H9 (cell line): ENCODE data around the gene SPECC1. TPM values are rescaled to one million over a fixed set of nuclear protein-coding genes. Genes with fewer than 3 reads are reported as not detected.

Source experiments
- DNase-seq: peaks from one replicate; pipeline ENCODE4 v3.0.0-alpha.2; 2017
- H2AFZ ChIP-seq: one replicate; pipeline ENCODE4 v1.6.1; 2013; ENCODE audit warnings: mild to moderate bottlenecking, low read length, control low read depth, moderate library complexity
- H2AK5ac ChIP-seq: 2 replicates; pipeline ENCODE4 v1.6.1; 2013; ENCODE audit warnings: low read length, control low read depth, mixed read lengths; ENCODE audit not compliant: insufficient read length
- H2BK120ac ChIP-seq: one replicate; pipeline ENCODE4 v1.6.1; 2013; ENCODE audit warnings: low read depth, mild to moderate bottlenecking, low read length, control low read depth, inconsistent platforms; ENCODE audit not compliant: poor library complexity, severe bottlenecking
- H2BK12ac ChIP-seq: 2 replicates; pipeline ENCODE4 v1.6.1; 2013; ENCODE audit warnings: low read length, control low read depth, mixed read lengths, low read depth; ENCODE audit not compliant: insufficient read length
- H2BK15ac ChIP-seq: 2 replicates; pipeline ENCODE4 v1.6.1; 2013; ENCODE audit warnings: low read depth, low read length, control low read depth
- H2BK20ac ChIP-seq: one replicate; pipeline ENCODE4 v1.6.1; 2013; ENCODE audit warnings: low read depth, mild to moderate bottlenecking, low read length, control low read depth, inconsistent platforms; ENCODE audit not compliant: poor library complexity, severe bottlenecking
- H2BK5ac ChIP-seq: 2 replicates; pipeline ENCODE4 v1.6.1; 2013; ENCODE audit warnings: low read length, control low read depth, mixed read lengths; ENCODE audit not compliant: insufficient read length
- H3K14ac ChIP-seq: 2 replicates; pipeline ENCODE4 v1.6.1; 2013; ENCODE audit warnings: low read length, control low read depth; ENCODE audit not compliant: insufficient read depth
- H3K18ac ChIP-seq: 2 replicates; pipeline ENCODE4 v1.6.1; 2013; ENCODE audit warnings: low read depth, mild to moderate bottlenecking, mixed read lengths, low read length, control low read depth; ENCODE audit not compliant: insufficient read length
- H3K23ac ChIP-seq: 2 replicates; pipeline ENCODE4 v1.6.1; 2013; ENCODE audit warnings: low read length, control low read depth, mixed read lengths, low read depth; ENCODE audit not compliant: insufficient read length
- H3K23me2 ChIP-seq: 2 replicates; pipeline ENCODE4 v1.6.1; 2013; ENCODE audit warnings: low read depth, mild to moderate bottlenecking, mixed read lengths, low read length, control low read depth; ENCODE audit not compliant: insufficient read length, poor library complexity, severe bottlenecking
- H3K27ac ChIP-seq: 2 replicates; pipeline ENCODE4 v1.5.1; 2013; ENCODE audit warnings: low read length, control low read depth, mixed read lengths, low read depth; ENCODE audit not compliant: insufficient read length
- H3K27me3 ChIP-seq: 2 replicates; pipeline ENCODE4 v1.6.1; 2013; ENCODE audit warnings: low read length, control low read depth, inconsistent platforms; ENCODE audit not compliant: insufficient read depth
- H3K4ac ChIP-seq: 2 replicates; pipeline ENCODE4 v1.6.1; 2013; ENCODE audit warnings: low read depth, mild to moderate bottlenecking, control low read depth, inconsistent platforms, low read length, moderate library complexity
- H3K4me1 ChIP-seq: 2 replicates; pipeline ENCODE4 v1.6.1; 2013; ENCODE audit warnings: low read length, control low read depth, inconsistent platforms; ENCODE audit not compliant: insufficient read depth
- H3K4me2 ChIP-seq: 2 replicates; pipeline ENCODE4 v1.6.1; 2013; ENCODE audit warnings: low read length, control low read depth, mixed read lengths; ENCODE audit not compliant: insufficient read length, insufficient read depth
- H3K56ac ChIP-seq: 2 replicates; pipeline ENCODE4 v1.6.1; 2013; ENCODE audit warnings: low read depth, mild to moderate bottlenecking, mixed read lengths, low read length, control low read depth; ENCODE audit not compliant: insufficient read length
- H3K79me1 ChIP-seq: 2 replicates; pipeline ENCODE4 v1.6.1; 2013; ENCODE audit warnings: low read depth, mild to moderate bottlenecking, moderate library complexity, low read length, control low read depth, inconsistent platforms; ENCODE audit not compliant: insufficient read depth, poor library complexity, severe bottlenecking
- H3K79me2 ChIP-seq: 2 replicates; pipeline ENCODE4 v1.6.1; 2013; ENCODE audit warnings: low read length, control low read depth, inconsistent platforms; ENCODE audit not compliant: insufficient read depth
- H3K9ac ChIP-seq: 2 replicates; pipeline ENCODE4 v1.6.1; 2013; ENCODE audit warnings: low read length, control low read depth, mixed read lengths; ENCODE audit not compliant: insufficient read length; ENCODE audit errors: extremely low read depth
- H3K9me3 ChIP-seq: one replicate; pipeline ENCODE4 v1.6.1; 2013; ENCODE audit warnings: low read depth, low read length, inconsistent platforms; ENCODE audit not compliant: control insufficient read depth
- H3T11ph ChIP-seq: one replicate; pipeline ENCODE4 v1.6.1; 2013; ENCODE audit warnings: mild to moderate bottlenecking, low read length, control low read depth, inconsistent platforms
- H4K20me1 ChIP-seq: one replicate; pipeline ENCODE4 v1.6.1; 2013; ENCODE audit not compliant: control insufficient read depth, insufficient read length, insufficient read depth
- H4K5ac ChIP-seq: 2 replicates; pipeline ENCODE4 v1.6.1; 2013; ENCODE audit warnings: low read depth, mild to moderate bottlenecking, mixed read lengths, low read length, control low read depth; ENCODE audit not compliant: insufficient read length
- H4K8ac ChIP-seq: replicated peaks from 2 replicates; pipeline ENCODE4 v1.6.1; 2013; ENCODE audit warnings: low read length, control low read depth, mixed read lengths, low read depth; ENCODE audit not compliant: insufficient read length
- H4K91ac ChIP-seq: 2 replicates; pipeline ENCODE4 v1.6.1; 2013; ENCODE audit warnings: low read depth, mild to moderate bottlenecking, moderate library complexity, mixed read lengths, low read length, control low read depth; ENCODE audit not compliant: insufficient read length
- H3K27ac Mint-ChIP-seq, 3 experiments: 2 replicates in 2 of 3; 3 replicates in 1 of 3; pipeline ENCODE4 v1.8.0; 2020 to 2021; ENCODE audit warnings: mixed read lengths in 3 of 3, mild to moderate bottlenecking in 1 of 3, moderate library complexity in 1 of 3
- H3K27me3 Mint-ChIP-seq: 2 replicates; pipeline ENCODE4 v1.8.0; 2021; ENCODE audit warnings: low read depth, mild to moderate bottlenecking, moderate library complexity, mixed read lengths
- H3K36me3 Mint-ChIP-seq, 3 experiments: 2 replicates in 2 of 3; 3 replicates in 1 of 3; pipeline ENCODE4 v1.8.0; 2020 to 2021; ENCODE audit warnings: low read depth in 3 of 3, mixed read lengths in 3 of 3; ENCODE audit not compliant: insufficient read depth in 1 of 3
- H3K4me1 Mint-ChIP-seq, 2 experiments: 2 replicates each; pipeline ENCODE4 v1.8.0; 2020; ENCODE audit warnings: mixed read lengths in 2 of 2
- H3K4me3 Mint-ChIP-seq, 2 experiments: 2 replicates in 1 of 2; 3 replicates in 1 of 2; pipeline ENCODE4 v1.8.0; 2020 to 2021; ENCODE audit warnings: mild to moderate bottlenecking in 2 of 2, mixed read lengths in 2 of 2, moderate library complexity in 1 of 2
- H3K9me3 Mint-ChIP-seq, 2 experiments: 2 replicates in 1 of 2; 3 replicates in 1 of 2; pipeline ENCODE4 v1.8.0; 2020; ENCODE audit warnings: mild to moderate bottlenecking in 2 of 2, mixed read lengths in 2 of 2, moderate library complexity in 1 of 2
- WGBS: extraction: QIAGEN DNeasy Blood & Tissue Kit; methylation state at CpG from one replicate; pipeline ENCODE4 v1.1.7; 2013; ENCODE audit warnings: missing lambda C conversion rate, low lambda C conversion rate, mixed read lengths; ENCODE audit not compliant: insufficient read length; ENCODE audit errors: extremely low coverage; 5-methylcytosine and 5-hydroxymethylcytosine counted together
- total RNA-seq: library from RNA; stranded (reverse); gene quantifications from 2 replicates; pipeline ENCODE4 v1.2.1, GENCODE V29; 2021
- TF ChIP-seq, protein P1 (sequence below): fragments of 200-600 bp; sonication (generic); conservative IDR thresholded peaks from 3 replicates; pipeline ENCODE4 v1.8.0; 2021; ENCODE audit warnings: antibody characterized with exemption, mild to moderate bottlenecking

Gene SPECC1
- total RNA-seq, 1 experiment from 2014 or later, result 65.7 TPM

DNA sequence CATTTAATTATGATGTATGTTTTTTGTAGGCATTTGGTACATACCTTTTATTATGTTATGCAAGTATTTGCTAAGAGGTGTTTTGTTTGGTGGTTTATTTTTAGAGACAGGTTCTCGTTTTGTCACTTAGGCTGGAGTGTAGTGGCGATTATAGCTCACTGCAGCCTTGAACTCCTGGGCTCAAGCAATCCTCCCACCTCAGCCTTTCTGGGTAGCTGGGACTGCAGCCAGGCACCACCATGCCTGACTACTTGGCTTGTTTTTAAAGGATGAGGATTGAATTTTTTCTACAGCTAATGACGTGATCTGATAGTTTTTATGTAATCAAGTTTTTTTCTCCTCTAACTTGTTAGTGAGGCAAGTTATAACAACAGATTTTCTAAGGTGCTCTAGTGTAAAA is 199.6 kb downstream of the SPECC1 start:
- H3K79me1 ChIP-seq, result peaks cover 6% of the 10 kb centered on the region
- Mint-ChIP-seq H3K27ac (peak overlapping the region in 1 of 3 experiments; percentile 50; a peak in 1 of 7 replicates), H3K9me3 (peaks cover 0 to 9% of the 10 kb centered on the region in 2 experiments; a peak in 2 of 5 replicates), H3K27me3 (no peaks in the 10 kb centered on the region; the same call in 1 of the 2 replicates), H3K4me1 (peaks cover 38 to 47% of the 10 kb centered on the region in 2 experiments), H3K36me3 (peaks cover 27 to 37% (median 31%) of the 10 kb centered on the region in 3 experiments), H3K4me3 (no peak overlapping the region)
- H3K27ac ChIP-seq, result no peak overlapping the region
- H3K56ac ChIP-seq, result no peak overlapping the region
- H3K18ac ChIP-seq, result no peak overlapping the region
- no peaks in the 10 kb centered on the region for H3K23me2 ChIP-seq
- no peak overlapping the region for H3T11ph ChIP-seq
- no peaks in the 10 kb centered on the region for H4K20me1 ChIP-seq
- no peak overlapping the region for H2AFZ ChIP-seq
- H3K4me1 ChIP-seq, result peaks cover 11% of the 10 kb centered on the region
- H2BK120ac ChIP-seq, result no peak overlapping the region
- no peak for DNase-seq
- no peak overlapping the region for H3K9ac ChIP-seq
- H2BK5ac ChIP-seq, result no peak overlapping the region
- H2AK5ac ChIP-seq, result no peak overlapping the region
- peaks cover 7% of the 10 kb centered on the region for H3K9me3 ChIP-seq
- no peak overlapping the region for H3K23ac ChIP-seq
- H3K79me2 ChIP-seq, result peaks cover under 1% of the 10 kb centered on the region; the same call in 1 of the 2 replicates
- no CpG with 5 or more reads among the region's 3 CpGs for WGBS
- TF ChIP-seq, protein P1, sequence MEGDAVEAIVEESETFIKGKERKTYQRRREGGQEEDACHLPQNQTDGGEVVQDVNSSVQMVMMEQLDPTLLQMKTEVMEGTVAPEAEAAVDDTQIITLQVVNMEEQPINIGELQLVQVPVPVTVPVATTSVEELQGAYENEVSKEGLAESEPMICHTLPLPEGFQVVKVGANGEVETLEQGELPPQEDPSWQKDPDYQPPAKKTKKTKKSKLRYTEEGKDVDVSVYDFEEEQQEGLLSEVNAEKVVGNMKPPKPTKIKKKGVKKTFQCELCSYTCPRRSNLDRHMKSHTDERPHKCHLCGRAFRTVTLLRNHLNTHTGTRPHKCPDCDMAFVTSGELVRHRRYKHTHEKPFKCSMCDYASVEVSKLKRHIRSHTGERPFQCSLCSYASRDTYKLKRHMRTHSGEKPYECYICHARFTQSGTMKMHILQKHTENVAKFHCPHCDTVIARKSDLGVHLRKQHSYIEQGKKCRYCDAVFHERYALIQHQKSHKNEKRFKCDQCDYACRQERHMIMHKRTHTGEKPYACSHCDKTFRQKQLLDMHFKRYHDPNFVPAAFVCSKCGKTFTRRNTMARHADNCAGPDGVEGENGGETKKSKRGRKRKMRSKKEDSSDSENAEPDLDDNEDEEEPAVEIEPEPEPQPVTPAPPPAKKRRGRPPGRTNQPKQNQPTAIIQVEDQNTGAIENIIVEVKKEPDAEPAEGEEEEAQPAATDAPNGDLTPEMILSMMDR, result 0 out of 3 replicates have a peak, but pooled peaks have one; percentile 18
- no peak overlapping the region for H2BK20ac ChIP-seq
- H3K4me2 ChIP-seq, result no peak overlapping the region
- H2BK12ac ChIP-seq, result no peak overlapping the region
- no peak overlapping the region for H3K14ac ChIP-seq
- no peak overlapping the region for H4K8ac ChIP-seq
- no peak overlapping the region for H4K91ac ChIP-seq
- no peaks in the 10 kb centered on the region for H3K27me3 ChIP-seq
- H2BK15ac ChIP-seq, result no peak overlapping the region
- no peak overlapping the region for H3K4ac ChIP-seq
- no peak overlapping the region for H4K5ac ChIP-seq
